Peyer's patch (tissue), 4 donors: Measurements from ENCODE around the gene HUS1.

Experiments
- CTCF ChIP-seq, 6 experiments: fragments of 450-650 bp in 4 of 6; fragments of 200-600 bp in 2 of 6; sonication (generic) in 1 of 6; IDR thresholded peaks; one replicate each; pipeline ENCODE4 v1.5.1; 2017 to 2019; ENCODE audit warnings: antibody characterized with exemption in 6 of 6, mild to moderate bottlenecking in 3 of 6, moderate library complexity in 1 of 6
- POLR2A ChIP-seq, 2 donors: fragments of 450-650 bp; IDR thresholded peaks; one replicate each; pipeline ENCODE4 v1.5.1; 2017; ENCODE audit warnings: antibody characterized with exemption in 2 of 2, mild to moderate bottlenecking in 2 of 2, moderate library complexity in 2 of 2

DNA sequence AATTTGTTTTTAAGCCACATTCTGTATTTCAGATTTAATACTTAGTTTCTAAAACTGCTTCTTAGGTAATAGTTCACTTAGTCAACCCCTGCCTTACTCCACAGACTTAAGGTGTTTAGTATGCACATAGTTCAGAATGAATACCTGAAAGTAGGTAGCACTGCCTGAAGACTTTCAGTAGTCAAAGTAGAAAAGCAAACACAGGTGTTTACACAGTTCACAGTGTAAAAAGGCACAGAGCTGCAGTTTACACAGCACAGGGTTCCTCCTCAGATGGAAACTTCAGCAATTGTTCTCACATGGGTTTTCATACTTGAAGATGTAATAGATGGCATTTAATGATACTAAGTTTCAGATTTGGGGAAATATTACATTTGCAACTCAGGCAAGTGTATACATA, 28.0 kb downstream of the HUS1 start:
- TF ChIP-seq CTCF (IDR thresholded peaks at IDR 0.05) (no peak), POLR2A (IDR thresholded peaks at IDR 0.05) (no peak)
